Neuronal stem cell (in vitro differentiated cells): ENCODE results near the gene C15orf62. TPM values are rescaled to one million over a fixed set of nuclear protein-coding genes. Genes with fewer than 3 reads are reported as not detected.

Experiments
- DNase-seq: peaks from one replicate; pipeline ENCODE4 v3.0.0-alpha.2; 2013; ENCODE audit warnings: low spot score
- H2AFZ ChIP-seq: one replicate; pipeline ENCODE4 v1.6.1; 2013; ENCODE audit warnings: mild to moderate bottlenecking, low read length, inconsistent platforms
- H2AK5ac ChIP-seq: 2 replicates; pipeline ENCODE4 v1.6.1; 2013; ENCODE audit warnings: low read depth, mild to moderate bottlenecking, inconsistent platforms, low read length, moderate library complexity, mixed read lengths
- H2BK120ac ChIP-seq: 2 replicates; pipeline ENCODE4 v1.6.1; 2013; ENCODE audit warnings: low read depth, mild to moderate bottlenecking, inconsistent platforms, low read length, moderate library complexity, mixed read lengths
- H2BK12ac ChIP-seq: one replicate; pipeline ENCODE4 v1.6.1; 2013; ENCODE audit warnings: low read length, inconsistent platforms
- H2BK15ac ChIP-seq: 2 replicates; pipeline ENCODE4 v1.6.1; 2013; ENCODE audit warnings: mild to moderate bottlenecking, low read length, inconsistent platforms, mixed read lengths
- H2BK5ac ChIP-seq: one replicate; pipeline ENCODE4 v1.6.1; 2013; ENCODE audit warnings: inconsistent platforms, mild to moderate bottlenecking, low read length, moderate library complexity
- H3K14ac ChIP-seq: one replicate; pipeline ENCODE4 v1.6.1; 2013; ENCODE audit warnings: low read length, inconsistent platforms
- H3K18ac ChIP-seq: 2 replicates; pipeline ENCODE4 v1.6.1; 2013; ENCODE audit warnings: low read length, inconsistent platforms
- H3K23ac ChIP-seq: 2 replicates; pipeline ENCODE4 v1.6.1; 2013; ENCODE audit warnings: low read depth, mild to moderate bottlenecking, mixed read lengths, low read length, inconsistent platforms; ENCODE audit not compliant: poor library complexity
- H3K27ac ChIP-seq: replicated peaks from 3 replicates; pipeline ENCODE4 v1.5.1; 2013; ENCODE audit warnings: low read length, inconsistent platforms
- H3K27me3 ChIP-seq, 3 experiments: 2 replicates each; pipeline ENCODE4 v1.6.1; 2013; ENCODE audit warnings: low read length in 3 of 3, mild to moderate bottlenecking in 2 of 3, inconsistent platforms in 1 of 3, low read depth in 1 of 3, mixed read lengths in 1 of 3, moderate library complexity in 1 of 3; ENCODE audit not compliant: control insufficient read depth in 3 of 3, insufficient read depth in 3 of 3
- H3K36me3 ChIP-seq, 2 donors: replicated peaks in 1 of 2; 2 replicates each; pipeline ENCODE4 v1.6.1; 2013; ENCODE audit warnings: low read length in 2 of 2; ENCODE audit not compliant: control insufficient read depth in 2 of 2, insufficient read depth in 2 of 2
- H3K4ac ChIP-seq: 2 replicates; pipeline ENCODE4 v1.6.1; 2013; ENCODE audit warnings: inconsistent platforms, mild to moderate bottlenecking, low read length, moderate library complexity
- H3K4me1 ChIP-seq, 2 donors: 1 replicate in 1 of 2; 2 replicates in 1 of 2; pipeline ENCODE4 v1.6.1; 2013; ENCODE audit warnings: low read length in 2 of 2, low read depth in 1 of 2; ENCODE audit not compliant: control insufficient read depth in 2 of 2, insufficient read depth in 1 of 2
- H3K4me2 ChIP-seq: one replicate; pipeline ENCODE4 v1.6.1; 2013; ENCODE audit warnings: mild to moderate bottlenecking, low read length, inconsistent platforms; ENCODE audit not compliant: insufficient read depth, poor library complexity, severe bottlenecking
- H3K4me3 ChIP-seq, 2 donors: 2 replicates each; pipeline ENCODE4 v1.5.1; 2013; ENCODE audit warnings: low read length in 2 of 2, mild to moderate bottlenecking in 2 of 2, inconsistent platforms in 1 of 2, moderate library complexity in 1 of 2
- H3K79me1 ChIP-seq: one replicate; pipeline ENCODE4 v1.6.1; 2013; ENCODE audit warnings: low read depth, mild to moderate bottlenecking, inconsistent platforms, low read length, moderate library complexity
- H3K9ac ChIP-seq: one replicate; pipeline ENCODE4 v1.6.1; 2013; ENCODE audit warnings: mild to moderate bottlenecking, low read depth, low read length, inconsistent platforms; ENCODE audit not compliant: poor library complexity
- H3K9me3 ChIP-seq, 2 donors: replicated peaks in 1 of 2; 2 replicates each; pipeline versions ENCODE3 to v1.6.1; 2013; ENCODE audit warnings: low read length in 2 of 2, mild to moderate bottlenecking in 2 of 2, inconsistent platforms in 1 of 2, low read depth in 1 of 2, mixed read lengths in 1 of 2, moderate library complexity in 1 of 2; ENCODE audit not compliant: control insufficient read depth in 2 of 2, insufficient read depth in 1 of 2
- H4K8ac ChIP-seq: one replicate; pipeline ENCODE4 v1.6.1; 2013; ENCODE audit warnings: low read depth, mild to moderate bottlenecking, inconsistent platforms, low read length, moderate library complexity
- H4K91ac ChIP-seq: one replicate; pipeline ENCODE4 v1.6.1; 2013; ENCODE audit warnings: low read length, low read depth, mild to moderate bottlenecking, inconsistent platforms; ENCODE audit not compliant: poor library complexity
- WGBS, 2 donors: extraction: QIAGEN DNeasy Blood & Tissue Kit; methylation state at CpG; one replicate each; pipeline ENCODE4 v1.1.7; 2013; ENCODE audit warnings: missing lambda C conversion rate in 2 of 2, mixed read lengths in 1 of 2; ENCODE audit not compliant: insufficient read length in 2 of 2, insufficient replicate concordance in 1 of 2; ENCODE audit errors: extremely low coverage in 2 of 2; 5-methylcytosine and 5-hydroxymethylcytosine counted together
- polyA plus RNA-seq, 2 experiments: library from polyadenylated mRNA; stranded (reverse); fragments of 200-250 nt; gene quantifications; one replicate each; pipeline ENCODE4 v1.2.3, GENCODE V29; 2013

Gene C15orf62, protein sequence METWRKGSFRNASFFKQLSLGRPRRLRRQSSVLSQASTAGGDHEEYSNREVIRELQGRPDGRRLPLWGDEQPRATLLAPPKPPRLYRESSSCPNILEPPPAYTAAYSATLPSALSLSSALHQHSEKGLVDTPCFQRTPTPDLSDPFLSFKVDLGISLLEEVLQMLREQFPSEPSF
- 0.03 TPM for polyA plus RNA-seq (2013, experiment 1 of 2)
- polyA plus RNA-seq (2013, experiment 2 of 2) = not detected

DNA sequence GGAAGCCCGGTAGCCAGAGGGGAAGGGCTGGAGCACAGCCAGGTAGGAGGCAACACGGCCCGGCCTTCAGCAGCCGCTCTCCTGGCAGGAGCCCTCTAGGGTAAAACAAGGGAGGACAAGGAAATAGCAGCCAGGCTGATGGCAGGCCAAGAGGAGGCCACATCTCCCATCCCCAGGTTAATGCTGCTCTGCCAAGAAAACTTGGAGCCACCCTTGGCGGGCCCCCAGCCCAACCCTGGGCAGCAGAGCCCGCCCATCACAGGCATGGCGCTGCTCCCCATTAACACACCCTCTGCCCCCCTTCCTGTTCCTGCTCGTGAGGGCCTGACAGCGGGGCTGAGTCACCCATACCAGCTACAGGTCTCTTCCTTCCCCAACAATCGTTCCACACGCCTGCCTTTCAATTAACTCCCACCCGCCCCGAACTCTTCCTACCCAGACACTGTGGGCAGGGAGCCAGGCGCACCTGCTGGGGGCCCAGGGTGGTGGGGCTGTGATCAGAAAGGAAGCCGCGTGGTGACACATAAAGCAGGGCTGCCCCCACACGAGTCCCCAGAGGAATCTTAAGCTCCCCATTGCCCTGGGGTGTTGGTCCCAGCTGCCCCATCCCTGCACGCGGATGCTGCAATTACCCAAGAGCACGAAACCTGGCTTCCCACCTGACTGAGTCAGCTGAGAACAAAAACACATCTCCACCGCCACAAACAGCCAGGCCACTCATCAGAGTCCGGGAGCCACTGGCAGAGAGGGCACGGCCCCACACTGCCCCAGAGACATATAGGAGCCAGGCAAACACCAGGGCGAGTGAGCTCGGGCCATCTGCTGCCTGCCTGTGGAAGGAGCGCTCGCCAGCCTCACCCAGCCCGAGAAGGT is at the start of gene C15orf62:
Gene C15orf62, plus strand, starts transcription at position 707 of the 873 bp plus-strand sequence. CDS start 516 bp downstream, outside the sequence.
- no peak within 1 kb of the TSS for H4K8ac ChIP-seq
- no peak within 1 kb of the TSS for H4K91ac ChIP-seq
- no peak for DNase-seq
- H3K14ac ChIP-seq = peak within 1 kb of the TSS; percentile 63
- no peak within 1 kb of the TSS for H3K4me2 ChIP-seq
- no peaks in the 10 kb centered on the region for H3K9me3 ChIP-seq
- no peak within 1 kb of the TSS for H2AFZ ChIP-seq
- no peak within 1 kb of the TSS for H3K4ac ChIP-seq
- WGBS, 2 donors = no CpG with 5 or more reads among the region's 28 CpGs
- H3K27me3 ChIP-seq = peaks cover 0 to 10% (median 0%) of the 10 kb centered on the region in 3 experiments
- peaks cover 2% of the 10 kb centered on the region for H3K79me1 ChIP-seq
- H3K18ac ChIP-seq = no peak within 1 kb of the TSS
- H3K4me3 ChIP-seq = no peak within 1 kb of the TSS
- no peak within 1 kb of the TSS for H3K27ac ChIP-seq
- no peak within 1 kb of the TSS for H2BK15ac ChIP-seq
- peaks cover 0 to 14% of the 10 kb centered on the region in 2 donors for H3K4me1 ChIP-seq
- H3K9ac ChIP-seq = peak within 1 kb of the TSS; percentile 44
- peak within 1 kb of the TSS; percentile 73 for H3K23ac ChIP-seq
- peak within 1 kb of the TSS; percentile 66 for H2BK5ac ChIP-seq
- H2BK120ac ChIP-seq = no peak within 1 kb of the TSS
- no peak within 1 kb of the TSS for H2AK5ac ChIP-seq
- H2BK12ac ChIP-seq = no peak within 1 kb of the TSS
- H3K36me3 ChIP-seq = peaks cover 11 to 34% of the 10 kb centered on the region in 2 donors

DNA sequence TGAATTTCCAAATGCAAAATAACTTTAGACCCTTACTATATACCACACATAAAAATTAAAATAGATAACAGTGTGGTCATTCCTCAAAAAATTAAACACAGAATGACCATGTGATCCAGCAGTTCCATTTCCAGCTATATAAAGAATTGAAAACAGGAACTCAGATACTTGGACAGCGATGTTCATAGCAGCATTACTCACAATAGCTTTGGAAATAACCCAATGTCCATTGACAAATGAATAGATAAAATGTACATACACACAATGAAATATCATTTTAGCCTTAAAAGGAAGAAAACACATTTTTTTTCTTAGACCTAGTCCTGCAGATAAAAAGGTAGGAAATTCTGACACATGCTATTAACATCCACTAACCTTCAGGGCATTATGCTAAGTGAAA is 48.1 kb upstream of the C15orf62 start:
- Histone ChIP-seq H3K4me3 (no peak overlapping the region), H2BK15ac (no peak overlapping the region), H3K79me1 (no peaks in the 10 kb centered on the region), H4K8ac (no peak overlapping the region), H3K9me3 (no peaks in the 10 kb centered on the region), H3K4ac (no peak overlapping the region), H3K27me3 (no peaks in the 10 kb centered on the region), H2AK5ac (no peak overlapping the region), H2AFZ (no peak overlapping the region), H2BK120ac (no peak overlapping the region), H2BK12ac (no peak overlapping the region), H2BK5ac (no peak overlapping the region), H3K23ac (no peak overlapping the region), H3K4me1 (no peaks in the 10 kb centered on the region), H3K36me3 (peaks cover 2 to 87% of the 10 kb centered on the region in 2 donors), H4K91ac (no peak overlapping the region), H3K14ac (no peak overlapping the region), H3K4me2 (no peak overlapping the region), H3K27ac (no peak overlapping the region), H3K9ac (no peak overlapping the region), H3K18ac (no peak overlapping the region)
- DNase-seq = no peak
- no CpG with 5 or more reads among the region's 1 CpG for WGBS, 2 donors

DNA sequence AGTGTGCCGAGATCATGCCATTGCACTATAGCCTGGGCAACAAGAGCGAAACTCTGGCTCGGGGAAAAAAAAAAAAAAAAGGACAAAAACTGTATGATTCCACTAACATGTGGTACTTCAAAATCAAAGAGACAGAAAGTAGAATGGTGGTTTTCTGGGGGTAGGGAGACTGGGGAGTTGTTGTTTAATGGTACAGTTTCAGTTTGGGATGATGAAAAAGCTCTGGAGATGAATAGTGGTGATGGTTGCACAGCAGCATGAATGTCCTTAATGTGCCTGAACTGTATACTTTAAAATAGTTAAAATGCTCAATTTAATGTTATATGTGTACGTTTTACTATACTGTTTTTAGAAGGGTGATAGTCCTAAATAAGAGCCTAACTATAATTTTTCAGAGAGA is 47.4 kb upstream of the C15orf62 start:
- H3K79me1 ChIP-seq = no peaks in the 10 kb centered on the region
- H3K27ac ChIP-seq = no peak overlapping the region
- no peak overlapping the region for H2AK5ac ChIP-seq
- H3K9me3 ChIP-seq = no peaks in the 10 kb centered on the region
- WGBS, 2 donors = no CpG with 5 or more reads among the region's 4 CpGs
- H3K18ac ChIP-seq = no peak overlapping the region
- H4K8ac ChIP-seq = no peak overlapping the region
- no peaks in the 10 kb centered on the region for H3K4me1 ChIP-seq
- no peak overlapping the region for H3K4me3 ChIP-seq
- no peak overlapping the region for H2BK15ac ChIP-seq
- no peak overlapping the region for H3K23ac ChIP-seq
- no peak overlapping the region for H4K91ac ChIP-seq
- no peak overlapping the region for H3K4ac ChIP-seq
- H2BK120ac ChIP-seq = no peak overlapping the region
- no peak overlapping the region for H3K14ac ChIP-seq
- H2AFZ ChIP-seq = no peak overlapping the region
- H3K36me3 ChIP-seq = peaks cover 2 to 82% of the 10 kb centered on the region in 2 donors
- H3K4me2 ChIP-seq = no peak overlapping the region
- no peak overlapping the region for H2BK5ac ChIP-seq
- H3K9ac ChIP-seq = no peak overlapping the region
- H3K27me3 ChIP-seq = no peaks in the 10 kb centered on the region
- no peak overlapping the region for H2BK12ac ChIP-seq
- DNase-seq = no peak

DNA sequence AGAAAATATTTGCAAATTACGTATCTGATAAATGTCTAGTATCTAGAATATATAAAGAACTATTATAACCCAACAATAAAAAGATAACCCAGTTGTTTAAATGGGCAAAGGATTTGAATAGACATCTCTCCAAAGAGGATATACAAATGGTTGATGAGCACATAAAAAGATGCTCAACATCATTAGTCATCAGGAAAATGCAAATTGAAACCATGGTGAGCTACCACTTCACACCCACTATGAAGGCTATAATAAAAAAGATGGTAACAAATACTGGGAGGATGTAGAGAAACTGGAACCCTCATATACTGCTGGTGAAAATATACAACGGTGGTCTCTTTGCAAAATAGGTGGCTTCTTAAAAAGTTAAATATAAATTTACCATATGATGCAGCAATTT is 46.8 kb upstream of the C15orf62 start:
- Histone ChIP-seq H3K27ac (no peak overlapping the region), H3K79me1 (no peaks in the 10 kb centered on the region), H3K4me1 (no peaks in the 10 kb centered on the region), H2BK120ac (no peak overlapping the region), H2AFZ (no peak overlapping the region), H3K4me3 (no peak overlapping the region), H3K4ac (no peak overlapping the region), H3K9ac (no peak overlapping the region), H3K4me2 (no peak overlapping the region), H2BK12ac (no peak overlapping the region), H3K9me3 (no peaks in the 10 kb centered on the region), H2AK5ac (no peak overlapping the region), H3K14ac (no peak overlapping the region), H4K91ac (no peak overlapping the region), H2BK5ac (no peak overlapping the region), H3K36me3 (peaks cover 2 to 82% of the 10 kb centered on the region in 2 donors), H3K18ac (no peak overlapping the region), H3K23ac (no peak overlapping the region), H4K8ac (no peak overlapping the region), H2BK15ac (no peak overlapping the region), H3K27me3 (no peaks in the 10 kb centered on the region)
- no CpG with 5 or more reads among the region's 2 CpGs for WGBS, 2 donors
- no peak for DNase-seq
